Lower leg skin (tissue), 3 donors: Measurements from ENCODE around the gene CHD5.

Experiments used
- POLR2A ChIP-seq, 2 donors: fragments of 450-650 bp; IDR thresholded peaks; one replicate each; pipeline ENCODE4 v1.6.1; 2016 to 2017; ENCODE audit warnings: antibody characterized with exemption in 2 of 2, mild to moderate bottlenecking in 1 of 2, moderate library complexity in 1 of 2
- TF ChIP-seq, protein P1 (sequence below), 3 donors: fragments of 450-650 bp; IDR thresholded peaks; one replicate each; pipeline ENCODE4 v1.5.1; 2016; ENCODE audit warnings: antibody characterized with exemption in 3 of 3, mild to moderate bottlenecking in 3 of 3, moderate library complexity in 2 of 3

DNA sequence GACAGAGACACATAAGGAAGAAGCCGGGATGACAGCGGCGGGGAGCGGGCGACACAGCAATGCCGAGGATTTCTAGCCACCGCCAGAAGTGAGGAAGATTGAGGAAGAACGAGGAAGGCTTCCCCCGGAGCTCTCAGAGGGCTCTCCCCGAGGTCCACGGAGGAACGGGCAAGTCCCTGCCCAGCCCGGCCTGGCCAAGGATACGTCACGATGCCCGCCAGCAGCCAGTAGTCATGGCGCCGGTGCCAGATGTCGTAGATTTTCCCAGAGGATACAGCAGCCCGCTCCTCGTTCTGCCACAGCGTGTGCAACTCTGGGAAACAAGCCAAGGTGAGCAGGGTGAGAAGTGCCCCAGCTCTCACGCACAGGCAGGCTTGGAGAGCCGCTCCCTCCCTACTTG, 68.5 kb downstream of the CHD5 start:
- TF ChIP-seq, protein P1, sequence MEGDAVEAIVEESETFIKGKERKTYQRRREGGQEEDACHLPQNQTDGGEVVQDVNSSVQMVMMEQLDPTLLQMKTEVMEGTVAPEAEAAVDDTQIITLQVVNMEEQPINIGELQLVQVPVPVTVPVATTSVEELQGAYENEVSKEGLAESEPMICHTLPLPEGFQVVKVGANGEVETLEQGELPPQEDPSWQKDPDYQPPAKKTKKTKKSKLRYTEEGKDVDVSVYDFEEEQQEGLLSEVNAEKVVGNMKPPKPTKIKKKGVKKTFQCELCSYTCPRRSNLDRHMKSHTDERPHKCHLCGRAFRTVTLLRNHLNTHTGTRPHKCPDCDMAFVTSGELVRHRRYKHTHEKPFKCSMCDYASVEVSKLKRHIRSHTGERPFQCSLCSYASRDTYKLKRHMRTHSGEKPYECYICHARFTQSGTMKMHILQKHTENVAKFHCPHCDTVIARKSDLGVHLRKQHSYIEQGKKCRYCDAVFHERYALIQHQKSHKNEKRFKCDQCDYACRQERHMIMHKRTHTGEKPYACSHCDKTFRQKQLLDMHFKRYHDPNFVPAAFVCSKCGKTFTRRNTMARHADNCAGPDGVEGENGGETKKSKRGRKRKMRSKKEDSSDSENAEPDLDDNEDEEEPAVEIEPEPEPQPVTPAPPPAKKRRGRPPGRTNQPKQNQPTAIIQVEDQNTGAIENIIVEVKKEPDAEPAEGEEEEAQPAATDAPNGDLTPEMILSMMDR (IDR thresholded peaks at IDR 0.05) = no peak
- TF ChIP-seq POLR2A (IDR thresholded peaks at IDR 0.05) = no peak
